Left forelimb (tissue), 1 donor: ENCODE data around the gene NUS1.
"Not testable (repeated sequence)": the region's sequence is repeated elsewhere in the genome, so short reads cannot be mapped to it uniquely, and the experiment has no call there.

Experiments used
- DNase-seq: peaks from one replicate; pipeline ENCODE4 v3.0.0-alpha.2; 2018; ENCODE audit warnings: low spot score

The NUS1 gene

GRCh38 chr6:117718895-117719294 is 43.6 kb downstream of the NUS1 start:
- no peak for DNase-seq

- not testable (repeated sequence) for DNase-seq
These were observed 46.3 kb downstream of the NUS1 start for GRCh38 chr6:117721520-117721919.

GRCh38 chr6:117728626-117729025 is 53.4 kb downstream of the NUS1 start:
- DNase-seq = no peak

- DNase-seq = no peak
These were observed 54.3 kb downstream of the NUS1 start for GRCh38 chr6:117729613-117730012.

- no peak for DNase-seq
These were observed 58.1 kb downstream of the NUS1 start for GRCh38 chr6:117733341-117733740.

GRCh38 chr6:117739869-117740268 is 64.6 kb downstream of the NUS1 start:
- DNase-seq = no peak

- DNase-seq = no peak
These were observed 65.3 kb downstream of the NUS1 start for GRCh38 chr6:117740605-117741004.

- not testable (repeated sequence) for DNase-seq
These were observed 75.4 kb downstream of the NUS1 start for GRCh38 chr6:117750675-117751074.
